ENCODE data around the gene TSPAN3. TPM values are rescaled to one million over a fixed set of nuclear protein-coding genes. Genes with fewer than 3 reads are reported as not detected.

TSPAN3 gene
- total and polyA plus RNA-seq, 2 donors (not counting 1 experiment from before 2014, with no cell fraction given), result 109 to 130 TPM

GRCh38 chr15:77048135-77048876 lies 22.6 kb downstream of the TSPAN3 start:
- POLR2A ChIA-PET, result interaction anchor here (0.7 kb wide), 1 partner anchor 384 kb away, joined by 6 read pairs; no protein-coding TSS in a partner anchor
- ATAC-seq (ENCODE audit: low read depth), result no peak
- CTCF ChIA-PET, result interaction anchor here (0.6 to 1.2 kb wide), 3 partner anchors 483 to 1721 kb away, joined by 3 to 5 read pairs (median 4); no protein-coding TSS in a partner anchor

More at GRCh38 chr15:77048135-77048876, 22.6 kb downstream of the TSPAN3 start:
- no peak overlapping the region for H3K27ac ChIP-seq (ENCODE audit: low read length in 2 of 2)
- no peak for DNase-seq
- H3K36me3 ChIP-seq (replicated peaks in 1 of 2; ENCODE audit: control extremely low read depth in 1 of 2, control insufficient read depth in 1 of 2, extremely low read depth in 1 of 2, insufficient read depth in 2 of 2, low read length in 1 of 2), result peaks cover 25 to 95% of the 10 kb centered on the region in 2 experiments
- TF ChIP-seq EZH2 (IDR thresholded peaks at IDR 0.05; ENCODE audit: borderline replicate concordance, insufficient read depth, low read depth, low read length, poor library complexity, severe bottlenecking) (no peak), CTCF (IDR thresholded peaks at IDR 0.05) (no peak)
- no peak overlapping the region for H3K4me3 ChIP-seq (ENCODE audit: control extremely low read depth in 1 of 5, extremely low read depth in 1 of 5, insufficient read depth in 1 of 5, low read depth in 2 of 5, low read length in 4 of 5)
- no peak overlapping the region for H2AFZ ChIP-seq (ENCODE audit: insufficient read depth, low read depth, low read length, poor library complexity, severe bottlenecking)
- no peaks in the 10 kb centered on the region for H3K9me3 ChIP-seq (ENCODE audit: control extremely low read depth in 1 of 3, control insufficient read depth in 2 of 3, insufficient read depth in 1 of 3, low read length in 2 of 3)
- peaks cover 50% of the 10 kb centered on the region for H3K79me2 ChIP-seq (ENCODE audit: control insufficient read depth, insufficient read depth, low read length)
- H3K9ac ChIP-seq (ENCODE audit: low read length), result no peak overlapping the region
- no peak overlapping the region for H3K4me3 Mint-ChIP-seq
- no peak overlapping the region for H3K4me2 ChIP-seq (replicated peaks; ENCODE audit: low read depth, low read length, poor library complexity, severe bottlenecking)
- no peaks in the 10 kb centered on the region for H3K9me3 Mint-ChIP-seq (ENCODE audit: insufficient read depth)
- H3K27me3 ChIP-seq (replicated peaks in 1 of 4; ENCODE audit: control extremely low read depth in 1 of 4, control insufficient read depth in 3 of 4, insufficient read depth in 4 of 4, low read length in 3 of 4), result no peaks in the 10 kb centered on the region
- H4K20me1 ChIP-seq (ENCODE audit: control insufficient read depth, insufficient read depth, low read length, poor library complexity, severe bottlenecking), result peaks cover 36% of the 10 kb centered on the region
- H3K4me1 ChIP-seq (ENCODE audit: control insufficient read depth in 2 of 2, insufficient read depth in 2 of 2, low read length in 2 of 2), result peaks cover 6 to 18% of the 10 kb centered on the region in 2 donors
- no CpG with 5 or more reads among the region's 1 CpG for WGBS (ENCODE audit: insufficient coverage)
- peaks cover 27% of the 10 kb centered on the region for H3K4me1 Mint-ChIP-seq
- no peaks in the 10 kb centered on the region for H3K27me3 Mint-ChIP-seq
- no peak overlapping the region for H3K27ac Mint-ChIP-seq
- intact Hi-C loops (cut with micrococcal nuclease), result no loop called here

All from B cell (primary cell).